Middle frontal gyrus (tissue), 1 donor: Measurements from ENCODE around the gene MYH7B.
A peak's percentile ranks its signal among the peaks of the same experiment; 100 is the strongest.

Source experiments
- DNase-seq: peaks from one replicate; pipeline ENCODE4 v3.0.0-alpha.2; 2015; ENCODE audit warnings: low spot score; ENCODE audit errors: extremely low spot score

Gene MYH7B

DNA sequence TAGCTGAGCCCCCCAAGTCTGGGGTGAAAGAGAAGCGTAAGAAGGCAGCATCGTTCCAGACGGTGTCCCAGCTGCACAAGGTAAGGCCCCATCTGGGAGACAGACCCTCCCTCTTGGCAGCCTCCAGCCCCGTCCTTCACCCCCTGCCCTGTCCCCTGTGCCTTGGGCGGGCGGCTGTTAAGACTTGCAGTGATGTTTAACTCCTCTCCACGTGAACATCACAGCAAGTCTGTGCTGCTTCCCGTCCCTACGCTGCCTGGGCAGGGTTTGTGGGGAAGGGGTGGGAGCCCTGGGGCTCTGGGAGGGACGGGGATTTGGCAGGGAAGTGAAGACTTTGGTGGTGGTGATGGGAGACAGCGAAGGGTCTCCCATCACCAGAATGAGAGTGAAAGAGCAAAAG is 34.6 kb downstream of the MYH7B start:
- no peak for DNase-seq

GRCh38 chr20:34990661-34991214 is 35.1 kb downstream of the MYH7B start:
- no peak for DNase-seq

- no peak for DNase-seq
These were observed 37.2 kb downstream of the MYH7B start for GRCh38 chr20:34992751-34993417.

GRCh38 chr20:34993941-34994508 is 38.4 kb downstream of the MYH7B start:
- no peak for DNase-seq

DNA sequence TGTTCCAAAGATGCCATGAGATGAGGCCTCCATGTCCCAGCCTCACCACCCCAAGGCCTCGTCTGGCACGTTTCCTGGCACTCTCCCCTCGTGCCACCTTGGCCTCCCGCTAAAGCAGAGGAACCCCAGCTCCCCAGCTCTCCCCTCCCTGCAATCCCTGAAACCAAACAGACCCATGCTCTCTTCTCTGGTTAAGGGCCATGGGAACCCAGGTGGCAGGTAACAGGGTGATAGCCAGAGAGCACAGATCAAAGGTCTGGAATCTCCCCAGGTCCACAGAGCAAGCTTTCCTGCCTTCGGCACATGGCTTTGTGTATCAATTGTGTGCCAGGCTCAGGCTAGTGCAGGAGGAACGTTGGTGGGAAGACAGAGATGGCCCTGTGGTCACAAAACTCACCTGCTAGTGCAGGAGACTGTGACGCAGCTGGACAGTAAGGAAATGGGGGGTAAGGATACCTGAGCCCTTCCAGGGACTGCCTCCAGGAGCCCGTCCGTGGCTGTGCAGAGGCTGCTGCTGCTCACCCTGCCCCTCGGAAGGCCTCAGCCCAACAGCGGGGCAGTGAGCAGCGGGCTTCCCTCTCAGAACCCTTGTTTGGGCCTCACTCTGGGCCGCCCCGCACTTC is 39.0 kb downstream of the MYH7B start:
- DNase-seq, result no peak

DNA sequence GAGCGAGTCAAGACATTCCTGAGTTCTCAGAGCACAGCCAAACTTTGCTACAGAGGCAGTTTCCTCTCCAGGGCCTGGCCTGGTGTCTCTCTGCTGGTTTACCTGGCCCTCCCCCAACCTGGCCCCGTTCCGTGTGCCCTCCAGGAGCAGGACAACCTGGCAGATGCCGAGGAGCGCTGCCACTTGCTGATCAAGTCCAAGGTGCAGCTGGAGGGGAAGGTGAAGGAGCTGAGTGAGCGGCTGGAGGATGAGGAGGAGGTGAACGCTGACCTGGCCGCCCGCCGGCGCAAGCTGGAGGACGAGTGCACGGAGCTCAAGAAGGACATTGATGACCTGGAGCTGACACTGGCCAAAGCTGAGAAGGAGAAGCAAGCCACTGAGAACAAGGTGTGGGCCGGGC is 39.5 kb downstream of the MYH7B start:
- DNase-seq, result no peak

DNA sequence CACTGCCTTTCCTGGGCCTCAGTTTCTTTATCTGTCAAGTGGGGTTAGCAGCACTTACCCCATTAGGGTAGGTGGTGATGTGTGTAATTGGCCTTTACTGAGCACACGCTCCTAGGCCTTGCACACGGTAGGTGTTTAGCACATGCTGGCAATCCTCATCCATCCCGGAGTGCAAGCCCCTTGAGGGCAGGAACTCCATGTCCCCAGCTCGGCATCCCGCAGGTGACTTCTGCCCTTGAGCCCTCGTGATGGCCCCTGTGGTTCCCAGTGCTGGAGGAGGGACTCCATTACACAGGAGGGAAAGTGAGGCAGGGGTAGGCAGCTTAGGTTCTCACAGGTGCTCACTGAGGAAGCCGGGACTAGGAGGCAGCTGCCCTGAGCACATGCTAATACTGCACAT is 40.0 kb downstream of the MYH7B start:
- no peak for DNase-seq

- DNase-seq, result no peak
These were observed 40.8 kb downstream of the MYH7B start for GRCh38 chr20:34996243-34997028.

DNA sequence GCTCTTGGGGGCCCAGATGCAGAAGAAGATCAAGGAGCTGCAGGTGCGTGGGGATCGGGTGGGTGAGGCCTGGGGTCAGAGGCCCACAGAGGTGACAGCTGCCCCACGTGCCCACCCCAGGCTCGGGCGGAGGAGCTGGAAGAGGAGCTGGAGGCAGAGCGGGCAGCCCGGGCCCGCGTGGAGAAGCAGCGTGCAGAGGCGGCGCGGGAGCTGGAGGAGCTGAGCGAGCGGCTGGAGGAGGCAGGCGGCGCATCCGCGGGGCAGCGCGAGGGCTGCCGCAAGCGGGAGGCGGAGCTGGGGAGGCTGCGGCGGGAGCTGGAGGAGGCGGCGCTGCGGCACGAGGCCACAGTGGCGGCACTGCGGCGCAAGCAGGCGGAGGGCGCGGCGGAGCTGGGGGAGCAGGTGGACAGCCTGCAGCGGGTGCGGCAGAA is 41.5 kb downstream of the MYH7B start:
- peak; percentile 58 for DNase-seq

- DNase-seq, result no peak
These were observed 42.1 kb downstream of the MYH7B start for GRCh38 chr20:34997774-34998173.

DNA sequence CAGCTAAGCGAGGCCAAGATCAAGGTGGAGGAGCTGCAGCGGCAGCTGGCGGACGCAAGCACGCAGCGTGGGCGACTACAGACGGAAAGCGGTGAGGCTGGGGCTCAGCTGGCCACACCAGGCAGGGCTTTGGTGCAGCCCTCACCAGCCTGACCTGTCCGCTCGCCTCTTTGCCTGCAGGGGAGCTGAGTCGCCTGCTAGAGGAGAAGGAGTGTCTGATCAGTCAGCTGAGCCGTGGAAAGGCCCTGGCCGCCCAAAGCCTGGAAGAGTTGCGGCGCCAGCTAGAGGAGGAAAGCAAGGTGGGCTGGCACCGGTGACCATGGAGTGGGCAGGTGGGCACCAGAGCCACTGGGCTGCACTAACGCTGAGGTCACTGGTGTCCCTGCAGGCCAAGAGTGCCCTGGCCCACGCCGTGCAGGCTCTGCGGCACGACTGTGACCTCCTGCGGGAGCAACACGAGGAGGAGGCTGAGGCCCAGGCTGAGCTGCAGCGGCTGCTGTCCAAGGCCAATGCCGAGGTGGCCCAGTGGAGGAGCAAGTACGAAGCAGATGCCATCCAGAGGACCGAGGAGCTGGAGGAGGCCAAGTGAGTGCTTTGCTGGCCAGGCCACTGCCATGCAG is 42.8 kb downstream of the MYH7B start:
- DNase-seq, result no peak

- DNase-seq, result no peak
These were observed 43.4 kb downstream of the MYH7B start for GRCh38 chr20:34999021-34999451.

DNA sequence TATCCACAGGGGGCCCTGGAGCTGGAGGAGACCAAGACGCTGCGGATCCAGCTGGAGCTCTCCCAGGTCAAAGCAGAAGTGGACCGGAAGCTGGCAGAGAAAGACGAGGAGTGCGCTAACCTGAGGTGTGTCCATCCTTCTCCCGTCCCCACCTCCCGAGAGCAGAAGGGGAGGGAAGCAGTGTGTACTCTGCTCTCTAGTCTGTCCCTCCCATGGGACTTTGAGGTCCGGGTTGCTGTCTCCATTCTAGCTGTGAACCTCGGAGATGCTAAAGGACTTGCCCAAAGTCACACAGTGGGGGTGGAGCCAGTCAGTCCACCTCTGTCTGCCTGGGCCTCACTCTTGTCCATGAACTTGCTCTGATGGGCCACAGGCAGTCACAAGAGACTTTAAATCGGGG is 44.1 kb downstream of the MYH7B start:
- DNase-seq, result no peak

DNA sequence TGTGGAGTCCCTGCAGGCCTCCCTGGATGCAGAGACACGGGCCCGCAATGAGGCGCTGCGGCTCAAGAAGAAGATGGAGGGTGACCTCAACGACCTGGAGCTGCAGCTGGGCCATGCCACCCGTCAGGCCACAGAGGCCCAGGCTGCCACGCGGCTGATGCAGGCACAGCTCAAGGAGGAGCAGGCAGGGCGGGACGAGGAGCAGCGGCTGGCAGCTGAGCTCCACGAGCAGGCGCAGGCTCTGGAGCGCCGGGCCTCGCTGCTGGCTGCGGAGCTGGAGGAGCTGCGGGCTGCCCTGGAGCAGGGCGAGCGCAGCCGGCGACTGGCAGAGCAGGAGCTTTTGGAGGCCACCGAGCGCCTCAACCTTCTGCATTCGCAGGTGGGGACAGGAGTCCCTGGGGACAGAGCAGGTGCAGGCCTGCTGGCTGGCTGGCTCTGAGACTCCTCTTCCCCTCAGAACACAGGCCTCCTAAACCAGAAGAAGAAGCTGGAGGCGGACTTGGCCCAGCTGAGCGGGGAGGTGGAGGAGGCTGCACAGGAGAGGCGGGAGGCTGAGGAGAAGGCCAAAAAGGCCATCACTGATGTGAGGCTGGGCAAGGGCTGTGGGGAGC is 44.7 kb downstream of the MYH7B start:
- DNase-seq, result no peak

DNA sequence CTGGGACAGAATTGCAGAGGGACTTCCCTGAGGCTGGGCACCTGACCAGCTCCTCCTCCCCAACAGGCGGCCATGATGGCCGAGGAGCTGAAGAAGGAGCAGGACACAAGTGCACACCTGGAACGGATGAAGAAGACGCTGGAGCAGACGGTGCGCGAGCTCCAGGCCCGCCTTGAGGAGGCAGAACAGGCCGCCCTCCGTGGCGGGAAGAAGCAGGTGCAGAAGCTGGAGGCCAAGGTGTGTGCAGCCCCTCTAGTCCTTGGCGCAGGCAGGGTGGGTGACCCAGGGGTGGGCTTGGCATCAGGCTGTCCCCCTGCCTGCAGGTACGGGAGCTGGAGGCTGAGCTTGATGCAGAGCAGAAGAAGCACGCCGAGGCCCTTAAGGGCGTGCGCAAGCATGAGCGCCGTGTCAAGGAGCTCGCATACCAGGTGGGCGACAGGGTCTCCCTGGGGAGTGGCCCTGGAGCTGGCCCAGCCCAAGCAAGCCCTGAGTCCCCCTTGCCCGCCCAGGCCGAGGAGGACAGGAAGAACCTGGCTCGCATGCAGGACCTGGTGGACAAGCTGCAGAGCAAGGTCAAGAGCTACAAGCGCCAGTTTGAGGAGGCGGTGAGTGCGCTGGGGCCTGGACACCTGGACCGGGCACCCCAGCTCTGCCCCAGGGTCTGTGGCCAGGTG is 45.4 kb downstream of the MYH7B start:
- no peak for DNase-seq

- DNase-seq, result no peak
These were observed 46.1 kb downstream of the MYH7B start for GRCh38 chr20:35001596-35002362.

DNA sequence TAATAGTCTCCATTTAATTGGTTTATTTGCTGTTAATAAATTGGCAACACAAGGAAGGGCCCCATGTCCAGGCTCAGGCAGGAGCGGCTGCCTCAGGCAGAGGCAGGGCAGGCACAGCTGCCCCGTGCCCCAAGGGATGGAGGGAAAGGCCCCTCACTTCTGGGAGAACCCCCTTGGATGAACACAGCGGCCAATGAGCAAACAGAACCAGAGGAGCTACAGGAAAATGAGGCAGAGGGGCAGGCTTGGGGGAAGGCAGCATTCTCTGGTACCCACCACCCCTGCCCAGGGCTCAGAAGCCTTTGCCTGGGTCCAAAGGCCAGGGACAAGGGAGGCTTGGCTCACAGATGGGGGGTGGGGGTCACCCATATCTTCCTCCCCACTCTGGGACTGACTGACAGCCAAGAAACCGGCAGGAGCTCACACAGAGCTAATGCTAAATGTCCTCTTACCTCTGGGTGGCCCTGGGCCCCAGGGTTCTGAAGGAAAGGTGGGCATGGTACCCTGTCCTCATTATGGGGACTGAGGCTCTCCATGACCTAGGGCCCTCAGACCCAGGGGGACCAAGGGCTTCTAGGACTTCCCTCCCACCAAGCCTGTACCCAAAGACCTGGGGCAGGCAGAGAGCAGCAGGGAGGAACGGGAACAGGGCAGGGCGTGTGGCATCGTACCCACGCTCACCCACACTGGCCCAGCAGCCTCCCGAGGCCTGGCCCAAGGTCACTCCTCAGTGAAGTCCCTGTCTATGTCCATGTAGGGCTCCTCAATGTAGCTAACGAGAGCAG is 47.0 kb downstream of the MYH7B start:
- DNase-seq, result no peak

DNA sequence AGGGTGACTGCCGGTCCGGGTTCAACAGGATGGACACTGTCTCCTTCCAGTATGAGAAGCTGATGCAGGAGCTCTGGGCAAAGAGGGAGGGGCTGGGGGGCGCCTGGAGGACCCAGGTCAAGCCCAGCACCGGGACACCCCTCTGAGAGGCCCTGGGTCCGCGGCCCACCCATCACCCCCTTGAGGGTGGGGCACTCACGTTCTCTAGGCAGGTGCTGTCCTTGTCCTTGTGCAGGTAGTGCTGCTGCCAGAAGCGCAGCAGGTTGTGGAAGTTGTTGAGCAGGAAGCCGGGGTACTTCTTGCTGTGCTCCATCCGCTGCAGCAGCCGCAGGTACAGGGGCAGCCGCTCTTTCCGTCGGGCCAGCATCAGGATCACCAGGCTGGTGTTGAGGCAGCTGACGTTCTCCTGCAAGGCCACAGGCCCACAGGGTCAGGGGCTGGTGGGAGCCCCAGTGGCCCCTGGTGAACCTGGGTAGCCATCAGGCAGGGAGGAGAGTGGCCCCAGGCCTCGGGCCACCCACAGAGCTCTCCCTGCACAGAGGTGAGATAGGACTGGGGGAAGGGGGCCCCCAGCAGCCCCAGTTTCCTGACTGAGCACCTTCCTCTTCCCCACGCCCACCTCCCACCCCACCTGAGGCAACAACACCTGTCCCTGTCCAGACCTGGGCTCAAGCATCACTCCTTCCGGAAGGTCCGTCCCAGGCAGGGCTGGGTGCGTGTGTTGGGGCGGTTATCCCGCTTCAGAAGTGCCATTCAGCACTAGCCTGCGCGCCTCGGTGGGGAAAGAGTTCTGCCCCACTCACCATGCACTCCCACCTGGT is 47.8 kb downstream of the MYH7B start:
- DNase-seq, result no peak
